ENCODE results near the gene CCDC136. TPM values are rescaled to one million over a fixed set of nuclear protein-coding genes. Genes with fewer than 3 reads are reported as not detected.

The CCDC136 gene
- polyA plus RNA-seq, 4 donors = 0.22 to 4.5 (median 1.5) TPM

- Histone ChIP-seq H3K27me3 (ENCODE audit: control insufficient read depth in 3 of 3, insufficient read depth in 3 of 3, low read length in 3 of 3) (peaks cover 0 to under 1% (median 0%) of the 10 kb centered on the region in 3 donors), H3K9me3 (ENCODE audit: control insufficient read depth in 2 of 2, insufficient read depth in 1 of 2, low read depth in 1 of 2, low read length in 1 of 2) (no peaks in the 10 kb centered on the region), H3K4me3 (ENCODE audit: low read depth in 1 of 3, low read length in 3 of 3) (no peak overlapping the region), H3K4me1 (ENCODE audit: control insufficient read depth in 3 of 3, insufficient read depth in 2 of 3, low read depth in 1 of 3, low read length in 2 of 3) (no peaks in the 10 kb centered on the region), H3K27ac (ENCODE audit: low read depth in 1 of 3, low read length in 2 of 3) (no peak overlapping the region), H3K36me3 (ENCODE audit: control insufficient read depth in 3 of 3, insufficient read depth in 2 of 3, low read depth in 1 of 3, low read length in 3 of 3) (no peaks in the 10 kb centered on the region)
- no peak for FAIRE-seq
- WGBS, 3 donors = 49 to 70% (median 67%) methylated on average over 15 of the region's 15 CpGs
- peak in 1 of 2 donors; percentile 57 for DNase-seq
Measured at GRCh38 chr7:128783143-128783861, 8.5 kb upstream of the CCDC136 start.

DNA sequence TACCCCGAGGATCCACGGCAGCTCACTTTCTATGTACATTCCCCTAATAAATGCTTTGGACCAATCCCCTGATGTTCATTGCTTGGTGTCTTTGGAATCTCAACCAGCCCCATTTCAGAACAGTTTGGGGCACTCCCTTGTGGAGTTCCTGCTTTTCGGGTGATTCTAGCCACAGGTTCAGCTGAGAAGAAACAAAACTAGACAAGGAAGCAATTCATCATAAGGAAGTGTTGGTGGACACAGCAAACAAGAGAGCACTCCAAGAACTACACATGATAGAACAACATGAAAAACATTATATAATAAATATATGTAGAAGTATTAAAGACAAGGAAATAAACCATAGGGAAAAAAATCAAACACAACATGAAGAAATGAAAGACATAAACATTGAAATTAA lies 6.0 kb upstream of the CCDC136 start:
- FAIRE-seq = no peak
- H3K36me3 ChIP-seq (ENCODE audit: control insufficient read depth in 3 of 3, insufficient read depth in 2 of 3, low read depth in 1 of 3, low read length in 3 of 3) = no peaks in the 10 kb centered on the region
- no peak for DNase-seq
- peaks cover 0 to 19% (median 0%) of the 10 kb centered on the region in 3 donors for H3K27me3 ChIP-seq (ENCODE audit: control insufficient read depth in 3 of 3, insufficient read depth in 3 of 3, low read length in 3 of 3)
- no peak overlapping the region for H3K27ac ChIP-seq (ENCODE audit: low read depth in 1 of 3, low read length in 2 of 3)
- 68 to 81% (median 72%) methylated on average over 3 of the region's 3 CpGs for WGBS, 3 donors
- H3K4me1 ChIP-seq (ENCODE audit: control insufficient read depth in 3 of 3, insufficient read depth in 2 of 3, low read depth in 1 of 3, low read length in 2 of 3) = peaks cover 0 to 3% (median 0%) of the 10 kb centered on the region in 3 donors
- no peaks in the 10 kb centered on the region for H3K9me3 ChIP-seq (ENCODE audit: control insufficient read depth in 2 of 2, insufficient read depth in 1 of 2, low read depth in 1 of 2, low read length in 1 of 2)
- H3K4me3 ChIP-seq (ENCODE audit: low read depth in 1 of 3, low read length in 3 of 3) = no peak overlapping the region

GRCh38 chr7:128788446-128789412 lies 3.0 kb upstream of the CCDC136 start:
- Histone ChIP-seq H3K27me3 (ENCODE audit: control insufficient read depth in 3 of 3, insufficient read depth in 3 of 3, low read length in 3 of 3) (peaks cover 0 to 39% (median 0%) of the 10 kb centered on the region in 3 donors), H3K4me1 (ENCODE audit: control insufficient read depth in 3 of 3, insufficient read depth in 2 of 3, low read depth in 1 of 3, low read length in 2 of 3) (peaks cover 0 to 13% (median 0%) of the 10 kb centered on the region in 3 donors), H3K27ac (ENCODE audit: low read depth in 1 of 3, low read length in 2 of 3) (no peak overlapping the region), H3K36me3 (ENCODE audit: control insufficient read depth in 3 of 3, insufficient read depth in 2 of 3, low read depth in 1 of 3, low read length in 3 of 3) (no peaks in the 10 kb centered on the region), H3K4me3 (ENCODE audit: low read depth in 1 of 3, low read length in 3 of 3) (no peak overlapping the region), H3K9me3 (ENCODE audit: control insufficient read depth in 2 of 2, insufficient read depth in 1 of 2, low read depth in 1 of 2, low read length in 1 of 2) (no peaks in the 10 kb centered on the region)
- FAIRE-seq (no peak), DNase-seq (no peak)
- 61 to 74% (median 72%) methylated on average over 9 of the region's 9 CpGs for WGBS, 3 donors

DNA sequence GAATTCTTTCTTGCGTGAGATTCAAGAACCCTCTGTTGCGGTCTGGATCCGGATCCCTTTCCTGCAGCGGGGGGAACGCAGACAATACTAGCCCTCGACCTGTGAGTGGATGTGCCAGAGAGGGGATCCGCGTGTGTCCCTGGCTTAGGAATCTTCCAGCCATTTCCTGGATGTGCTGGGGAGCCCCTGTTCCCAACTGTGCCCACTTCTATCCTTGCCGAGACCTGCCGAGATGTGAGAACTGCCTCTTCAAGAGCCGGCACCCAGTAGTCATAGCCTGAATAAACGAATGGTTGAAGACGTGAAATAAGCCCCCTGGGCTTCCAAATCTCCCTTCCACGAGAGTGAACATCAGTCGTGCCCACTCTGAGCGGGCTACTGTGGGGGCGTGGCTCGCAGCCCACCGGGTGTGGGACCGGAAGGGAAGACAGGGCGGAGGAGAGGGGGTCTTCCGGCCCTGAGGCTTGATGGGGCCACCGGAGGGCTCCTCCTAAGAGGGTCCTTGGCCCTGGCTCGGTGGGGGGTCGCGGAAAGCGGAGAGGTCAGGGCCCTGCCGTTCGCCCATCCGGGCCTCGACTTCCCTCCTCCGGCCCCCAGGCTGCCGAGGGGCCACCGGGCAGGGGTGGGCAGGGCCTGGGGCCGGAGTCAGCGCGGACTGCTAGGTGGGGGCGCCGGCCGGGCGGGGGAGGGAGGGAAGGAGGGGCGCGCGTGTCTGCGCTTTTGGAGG lies 1.3 kb upstream of the CCDC136 start:
- H3K36me3 ChIP-seq (ENCODE audit: control insufficient read depth in 3 of 3, insufficient read depth in 2 of 3, low read depth in 1 of 3, low read length in 3 of 3) = peaks cover 0 to 2% (median 0%) of the 10 kb centered on the region in 3 donors
- DNase-seq (peak in 1 of 2 donors; percentile 29), FAIRE-seq (no peak)
- WGBS, 3 donors = 11 to 20% (median 16%) methylated on average over 30 to 45 of the region's 45 CpGs
- H3K4me1 ChIP-seq (ENCODE audit: control insufficient read depth in 3 of 3, insufficient read depth in 2 of 3, low read depth in 1 of 3, low read length in 2 of 3) = peaks cover 0 to 13% (median 0%) of the 10 kb centered on the region in 3 donors
- peak overlapping the region; percentile 66 to 73 (median 68) for H3K4me3 ChIP-seq (ENCODE audit: low read depth in 1 of 3, low read length in 3 of 3)
- H3K27ac ChIP-seq (ENCODE audit: low read depth in 1 of 3, low read length in 2 of 3) = peak overlapping the region in 1 of 3 donors; percentile 14
- H3K27me3 ChIP-seq (ENCODE audit: control insufficient read depth in 3 of 3, insufficient read depth in 3 of 3, low read length in 3 of 3) = peaks cover 0 to 39% (median 0%) of the 10 kb centered on the region in 3 donors
- no peaks in the 10 kb centered on the region for H3K9me3 ChIP-seq (ENCODE audit: control insufficient read depth in 2 of 2, insufficient read depth in 1 of 2, low read depth in 1 of 2, low read length in 1 of 2)

DNA sequence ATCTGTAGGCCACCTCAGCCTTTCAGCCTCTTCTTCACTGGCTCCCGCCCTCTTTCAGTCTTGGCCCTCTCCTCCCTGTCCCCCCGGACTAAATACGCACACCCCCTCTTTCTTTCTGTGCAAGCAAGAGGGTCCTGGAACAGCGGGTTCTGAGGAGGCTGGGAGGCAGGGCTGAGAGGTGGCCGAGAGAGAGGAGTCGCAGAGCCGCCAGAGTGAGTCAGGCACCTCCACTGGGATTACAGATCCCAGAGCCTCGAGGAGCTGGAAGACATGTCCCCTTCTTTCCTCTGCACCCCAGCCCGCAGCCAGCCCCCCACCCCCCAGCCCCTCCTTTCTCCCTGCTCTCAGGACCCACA lies 182 bp downstream of the CCDC136 start:
- Histone ChIP-seq H3K36me3 (ENCODE audit: control insufficient read depth in 3 of 3, insufficient read depth in 2 of 3, low read depth in 1 of 3, low read length in 3 of 3) (peaks cover 0 to 2% (median 0%) of the 10 kb centered on the region in 3 donors), H3K27ac (ENCODE audit: low read depth in 1 of 3, low read length in 2 of 3) (no peak overlapping the region), H3K4me3 (ENCODE audit: low read depth in 1 of 3, low read length in 3 of 3) (peak overlapping the region in 2 of 3 donors; percentile 56 to 73), H3K27me3 (ENCODE audit: control insufficient read depth in 3 of 3, insufficient read depth in 3 of 3, low read length in 3 of 3) (peaks cover 0 to 39% (median 0%) of the 10 kb centered on the region in 3 donors), H3K9me3 (ENCODE audit: control insufficient read depth in 2 of 2, insufficient read depth in 1 of 2, low read depth in 1 of 2, low read length in 1 of 2) (no peaks in the 10 kb centered on the region), H3K4me1 (ENCODE audit: control insufficient read depth in 3 of 3, insufficient read depth in 2 of 3, low read depth in 1 of 3, low read length in 2 of 3) (peaks cover 0 to 13% (median 0%) of the 10 kb centered on the region in 3 donors)
- 15 to 31% (median 23%) methylated on average over 6 to 9 of the region's 9 CpGs for WGBS, 3 donors
- DNase-seq (no peak), FAIRE-seq (no peak)

DNA sequence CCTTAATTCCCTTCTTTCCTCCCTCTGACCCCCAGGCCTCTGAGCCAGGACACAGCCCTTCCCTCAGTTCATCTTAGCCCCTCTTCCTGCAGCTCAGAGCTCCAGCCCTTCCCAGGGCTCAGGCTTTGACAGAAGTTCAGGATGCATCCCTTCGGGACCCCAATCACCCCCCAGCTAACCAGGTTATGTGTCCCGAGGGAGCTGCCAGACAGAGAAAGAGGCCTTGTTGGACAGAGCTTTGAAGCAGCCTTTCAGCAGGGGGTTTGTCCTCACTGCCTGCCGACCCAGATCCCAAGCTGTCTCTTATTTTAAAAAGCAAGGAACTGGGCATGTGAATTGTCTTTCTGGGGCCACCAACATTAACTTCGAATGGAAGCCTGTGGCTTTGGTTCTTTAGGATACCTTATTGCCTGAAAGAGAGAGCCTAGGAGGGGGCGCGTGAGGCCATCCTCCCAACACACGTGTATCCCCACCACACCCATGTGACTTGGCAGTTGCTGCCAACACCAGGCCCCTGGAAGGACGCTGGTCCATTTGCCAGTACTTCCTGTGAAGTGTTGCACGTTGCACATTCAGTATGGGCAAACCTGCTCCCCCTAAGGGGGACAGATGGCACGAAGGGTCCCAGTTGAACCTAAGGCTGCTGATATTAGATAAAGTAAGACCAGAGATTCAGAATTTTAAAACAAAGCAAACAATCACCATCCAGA lies 858 bp downstream of the CCDC136 start:
- no peak for DNase-seq
- Histone ChIP-seq H3K9me3 (ENCODE audit: control insufficient read depth in 2 of 2, insufficient read depth in 1 of 2, low read depth in 1 of 2, low read length in 1 of 2) (no peaks in the 10 kb centered on the region), H3K4me3 (ENCODE audit: low read depth in 1 of 3, low read length in 3 of 3) (no peak overlapping the region), H3K27me3 (ENCODE audit: control insufficient read depth in 3 of 3, insufficient read depth in 3 of 3, low read length in 3 of 3) (peaks cover 0 to 39% (median 0%) of the 10 kb centered on the region in 3 donors), H3K36me3 (ENCODE audit: control insufficient read depth in 3 of 3, insufficient read depth in 2 of 3, low read depth in 1 of 3, low read length in 3 of 3) (peaks cover 0 to 2% (median 0%) of the 10 kb centered on the region in 3 donors), H3K4me1 (ENCODE audit: control insufficient read depth in 3 of 3, insufficient read depth in 2 of 3, low read depth in 1 of 3, low read length in 2 of 3) (peaks cover 0 to 13% (median 0%) of the 10 kb centered on the region in 3 donors), H3K27ac (ENCODE audit: low read depth in 1 of 3, low read length in 2 of 3) (no peak overlapping the region)
- FAIRE-seq = no peak
- WGBS, 3 donors = 50 to 56% (median 54%) methylated on average over 10 of the region's 10 CpGs

- peaks cover 0 to 2% (median 0%) of the 10 kb centered on the region in 3 donors for H3K36me3 ChIP-seq (ENCODE audit: control insufficient read depth in 3 of 3, insufficient read depth in 2 of 3, low read depth in 1 of 3, low read length in 3 of 3)
- no peaks in the 10 kb centered on the region for H3K9me3 ChIP-seq (ENCODE audit: control insufficient read depth in 2 of 2, insufficient read depth in 1 of 2, low read depth in 1 of 2, low read length in 1 of 2)
- H3K27ac ChIP-seq (ENCODE audit: low read depth in 1 of 3, low read length in 2 of 3) = no peak overlapping the region
- 95 to 97% (median 97%) methylated on average over 5 of the region's 5 CpGs for WGBS, 3 donors
- H3K27me3 ChIP-seq (ENCODE audit: control insufficient read depth in 3 of 3, insufficient read depth in 3 of 3, low read length in 3 of 3) = peaks cover 0 to 39% (median 0%) of the 10 kb centered on the region in 3 donors
- no peak for FAIRE-seq
- H3K4me3 ChIP-seq (ENCODE audit: low read depth in 1 of 3, low read length in 3 of 3) = no peak overlapping the region
- DNase-seq = no peak
- H3K4me1 ChIP-seq (ENCODE audit: control insufficient read depth in 3 of 3, insufficient read depth in 2 of 3, low read depth in 1 of 3, low read length in 2 of 3) = peaks cover 0 to 13% (median 0%) of the 10 kb centered on the region in 3 donors
Measured at GRCh38 chr7:128793181-128793547, 1.4 kb downstream of the CCDC136 start.
